ENCODE measurements around the gene RPS21.

RPS21 gene

GRCh38 chr20:62342910-62343309, 44.0 kb upstream of the RPS21 start:
- H3K27me3 ChIP-seq (ENCODE audit: insufficient read depth, poor library complexity, severe bottlenecking) = no peaks in the 10 kb centered on the region
- H3K27ac ChIP-seq (replicated peaks) = no peak overlapping the region
- H3K4me3 ChIP-seq (replicated peaks; ENCODE audit: insufficient read depth, low read length) = no peak overlapping the region
- no peak for TF ChIP-seq REST (IDR thresholded peaks at IDR 0.05; ENCODE audit: insufficient replicate concordance, low read depth)
- no peak for TF ChIP-seq CTCF (IDR thresholded peaks at IDR 0.05; ENCODE audit: insufficient read depth, low read length)
- no peak for TF ChIP-seq POLR2AphosphoS5 (IDR thresholded peaks at IDR 0.05; ENCODE audit: low read depth)
- TF ChIP-seq GABPA (IDR thresholded peaks at IDR 0.05; ENCODE audit: low read depth) = no peak
- TF ChIP-seq SPI1 (IDR thresholded peaks at IDR 0.05; ENCODE audit: borderline replicate concordance, low read depth) = no peak
- no peak for DNase-seq (ENCODE audit: low read depth in 1 of 2, low spot score in 1 of 2)

GRCh38 chr20:62344092-62344491, 42.8 kb upstream of the RPS21 start:
- no peak for TF ChIP-seq CTCF (IDR thresholded peaks at IDR 0.05; ENCODE audit: insufficient read depth, low read length)
- no peak for TF ChIP-seq GABPA (IDR thresholded peaks at IDR 0.05; ENCODE audit: low read depth)
- TF ChIP-seq REST (IDR thresholded peaks at IDR 0.05; ENCODE audit: insufficient replicate concordance, low read depth) = no peak
- no peak for TF ChIP-seq POLR2AphosphoS5 (IDR thresholded peaks at IDR 0.05; ENCODE audit: low read depth)
- TF ChIP-seq SPI1 (IDR thresholded peaks at IDR 0.05; ENCODE audit: borderline replicate concordance, low read depth) = no peak
- no peaks in the 10 kb centered on the region for H3K27me3 ChIP-seq (ENCODE audit: insufficient read depth, poor library complexity, severe bottlenecking)
- H3K27ac ChIP-seq (replicated peaks) = no peak overlapping the region
- H3K4me3 ChIP-seq (replicated peaks; ENCODE audit: insufficient read depth, low read length) = no peak overlapping the region
- no peak for DNase-seq (ENCODE audit: low read depth in 1 of 2, low spot score in 1 of 2)

GRCh38 chr20:62344782-62345181, 42.1 kb upstream of the RPS21 start:
- no peak for DNase-seq (ENCODE audit: low read depth in 1 of 2, low spot score in 1 of 2)
- no peak for TF ChIP-seq POLR2AphosphoS5 (IDR thresholded peaks at IDR 0.05; ENCODE audit: low read depth)
- no peak for TF ChIP-seq CTCF (IDR thresholded peaks at IDR 0.05; ENCODE audit: insufficient read depth, low read length)
- TF ChIP-seq REST (IDR thresholded peaks at IDR 0.05; ENCODE audit: insufficient replicate concordance, low read depth) = no peak
- TF ChIP-seq GABPA (IDR thresholded peaks at IDR 0.05; ENCODE audit: low read depth) = no peak
- no peak for TF ChIP-seq SPI1 (IDR thresholded peaks at IDR 0.05; ENCODE audit: borderline replicate concordance, low read depth)
- Histone ChIP-seq H3K4me3 (replicated peaks; ENCODE audit: insufficient read depth, low read length) (no peak overlapping the region), H3K27ac (replicated peaks) (no peak overlapping the region), H3K27me3 (ENCODE audit: insufficient read depth, poor library complexity, severe bottlenecking) (no peaks in the 10 kb centered on the region)
